CD4-positive, alpha-beta T cell treated with Interleukin-21 for 1 hour (primary cell): ENCODE data around the gene DHRS12.
"Not testable (repeated sequence)": the region's sequence is repeated elsewhere in the genome, so short reads cannot be mapped to it uniquely, and the experiment has no call there.

Experiments
- DNase-seq: peaks from one replicate; pipeline ENCODE4 v3.0.0-alpha.2; 2020

The DHRS12 gene

DNA sequence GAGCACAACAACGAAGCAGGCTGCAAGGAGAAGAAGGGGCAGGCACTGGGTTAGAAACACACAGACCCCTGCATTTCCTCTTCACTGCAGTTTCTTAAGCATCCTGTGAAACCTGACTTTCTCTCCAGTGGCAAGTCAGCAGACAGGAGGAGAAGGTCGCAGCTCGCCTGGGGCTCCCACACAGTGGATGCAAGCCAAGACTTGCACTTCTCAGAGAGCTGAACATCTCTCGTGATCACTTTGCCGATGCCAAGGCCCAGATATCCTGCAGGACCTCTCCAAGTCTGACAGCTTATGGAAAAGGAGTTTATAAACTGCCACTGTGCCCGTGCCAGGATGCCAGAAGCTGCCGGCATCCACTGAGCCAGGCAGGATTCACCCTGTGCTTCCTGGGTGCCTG, 22.6 kb upstream of the DHRS12 start:
- DNase-seq = no peak

DNA sequence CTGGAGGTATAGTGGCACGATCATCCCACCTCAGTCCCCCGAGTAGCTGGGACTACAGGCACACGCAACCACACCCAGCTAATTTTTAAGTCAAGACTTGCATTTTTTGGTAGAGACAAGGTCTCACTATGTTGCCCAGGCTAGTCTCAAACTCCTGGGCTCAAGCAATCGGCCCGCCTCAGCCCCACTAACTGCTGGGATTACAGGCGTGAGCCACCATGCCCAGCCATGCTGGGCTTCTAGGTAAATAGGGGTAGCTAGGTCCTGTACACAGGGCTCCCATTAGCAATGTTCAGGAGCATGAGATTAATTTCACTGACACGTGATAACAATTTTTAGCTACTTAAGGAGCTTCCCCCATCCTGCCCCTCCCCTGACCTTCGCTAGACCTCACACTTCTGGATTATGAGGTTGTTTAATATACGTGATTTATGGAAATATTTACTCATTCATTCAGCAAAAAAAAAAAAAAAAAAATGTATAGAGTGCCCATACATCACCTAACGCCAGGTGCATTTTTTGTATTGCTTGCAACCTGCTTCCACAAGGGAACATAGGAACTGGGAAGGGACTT, 21.8 kb upstream of the DHRS12 start:
- DNase-seq = no peak

DNA sequence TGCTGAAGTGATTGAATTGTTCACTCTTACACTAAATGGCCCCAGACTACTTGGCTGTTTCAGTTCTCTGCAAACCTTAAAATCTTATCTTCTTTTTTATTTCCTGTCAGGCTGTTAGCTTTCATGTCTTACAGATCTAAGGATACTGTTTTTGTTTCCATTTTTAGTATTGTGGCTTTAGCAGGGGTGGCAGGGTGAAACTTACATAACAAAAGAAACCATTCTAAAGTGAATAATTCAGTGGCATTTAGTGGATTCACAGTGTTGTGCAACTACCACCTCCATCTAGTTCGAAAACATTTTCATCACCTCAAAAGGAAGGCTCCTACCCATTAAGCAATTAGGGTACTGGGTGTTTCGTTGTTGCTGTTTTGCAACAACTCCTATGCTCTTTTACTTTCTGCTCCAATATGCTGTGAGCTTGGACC, 21.2 kb upstream of the DHRS12 start:
- peak; percentile 73 for DNase-seq

DNA sequence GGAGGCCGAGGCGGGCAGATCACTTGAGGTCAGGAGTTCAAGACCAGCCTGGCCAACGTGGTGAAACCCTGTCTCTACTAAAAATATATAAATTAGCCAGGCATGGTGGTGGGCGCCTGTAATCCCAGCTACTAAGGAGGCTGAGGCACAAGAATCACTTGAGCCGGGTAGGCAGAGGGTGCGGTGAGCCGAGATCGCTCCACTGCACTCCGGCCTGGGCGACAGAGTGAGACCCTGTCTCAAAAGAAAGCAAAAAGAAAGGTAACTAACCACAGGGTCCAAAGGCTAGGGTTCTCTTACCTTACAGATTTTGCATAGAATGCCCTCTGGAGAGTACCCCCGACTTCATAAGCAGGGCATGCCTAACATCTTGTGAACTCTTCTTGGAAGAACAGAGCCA, 20.7 kb upstream of the DHRS12 start:
- DNase-seq = not testable (repeated sequence)

DNA sequence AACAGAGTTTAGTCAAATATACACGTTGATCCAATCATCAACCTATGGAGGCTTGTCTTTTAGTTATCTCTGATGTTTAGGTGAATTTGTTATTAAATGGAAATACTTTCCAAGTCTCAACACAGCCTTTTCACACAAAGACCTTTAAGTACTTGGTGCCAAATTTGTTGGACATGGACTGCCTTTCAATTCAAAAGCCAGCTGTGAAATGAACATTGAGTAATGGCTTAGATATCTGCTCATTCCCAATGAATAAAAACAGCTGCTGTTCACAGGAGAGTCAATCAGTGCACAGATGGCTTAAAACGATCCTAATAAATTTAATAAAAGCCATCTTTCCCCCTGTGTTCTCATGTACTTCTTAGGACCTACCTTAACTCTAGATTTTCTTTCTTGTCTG, 19.9 kb upstream of the DHRS12 start:
- no peak for DNase-seq

DNA sequence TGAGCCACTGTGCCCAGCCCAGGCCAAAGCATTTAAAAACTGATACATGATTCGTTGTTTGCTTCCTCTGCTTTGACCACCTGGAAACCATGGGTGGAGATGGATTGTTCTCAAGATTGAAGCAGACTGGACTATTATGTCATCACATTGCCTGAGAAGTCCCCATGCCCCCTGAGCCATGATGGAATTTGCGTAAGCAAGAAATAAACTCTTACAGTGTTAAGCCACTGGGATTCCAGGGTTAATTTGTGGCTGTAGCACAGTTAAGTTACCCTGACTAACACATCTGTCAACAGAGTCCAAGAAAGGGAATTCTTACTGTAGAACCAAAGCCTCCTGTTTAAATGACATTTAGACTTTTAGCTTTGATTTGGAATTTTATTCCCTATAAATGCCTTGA, 19.4 kb upstream of the DHRS12 start:
- no peak for DNase-seq

DNA sequence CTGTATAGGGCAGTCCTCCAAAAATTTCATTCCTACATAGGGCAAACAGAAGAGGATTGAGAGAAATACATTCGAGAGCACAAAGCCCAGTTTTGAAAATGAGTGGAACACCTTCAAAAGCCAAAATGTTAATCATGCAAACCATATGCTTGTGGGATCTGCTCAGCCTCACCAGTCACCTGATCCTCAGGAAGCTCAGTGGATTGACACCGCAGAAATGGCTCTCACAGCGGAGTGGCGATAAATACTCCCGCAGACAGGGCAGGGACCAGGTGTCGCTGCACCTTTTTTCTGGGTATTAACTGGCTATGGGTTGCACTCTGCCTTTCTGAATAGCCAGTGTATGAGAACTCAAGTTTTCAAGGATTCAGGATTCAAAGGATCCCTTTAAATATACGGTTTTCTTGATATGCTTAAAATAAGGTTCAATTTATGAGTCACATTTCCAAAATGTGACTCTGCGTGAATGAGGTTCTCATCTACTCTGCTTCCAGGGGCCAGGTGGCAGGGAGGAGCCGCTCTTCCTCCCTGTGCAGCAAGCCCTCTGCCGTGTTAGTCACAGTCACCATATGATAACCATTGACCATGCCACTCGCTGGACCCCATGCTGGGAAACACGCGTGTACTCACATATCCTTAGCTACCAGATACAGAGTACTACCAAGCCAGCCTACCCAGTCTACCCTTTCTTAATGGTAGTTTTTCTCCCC, 18.3 kb upstream of the DHRS12 start:
- DNase-seq = peak; percentile 43

DNA sequence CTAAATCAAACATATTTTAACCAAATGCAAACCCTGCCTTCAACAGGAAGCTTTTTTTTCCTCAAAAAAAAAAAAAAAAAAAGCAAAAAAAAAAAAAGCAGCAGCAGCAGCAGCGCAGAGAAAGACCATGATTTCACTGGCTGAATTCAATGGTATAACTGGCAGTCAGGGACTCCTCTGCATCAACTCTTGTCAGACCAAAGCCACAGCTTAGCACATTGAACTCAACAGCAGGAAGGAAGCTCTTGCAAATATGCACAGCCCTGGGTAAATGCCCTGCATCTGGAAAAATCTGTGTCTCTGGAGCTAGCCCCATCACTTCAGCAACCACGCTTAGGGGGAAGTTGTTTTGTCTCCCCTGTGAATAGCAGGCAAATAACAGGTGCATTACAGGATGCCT, 17.6 kb upstream of the DHRS12 start:
- peak; percentile 61 for DNase-seq

DNA sequence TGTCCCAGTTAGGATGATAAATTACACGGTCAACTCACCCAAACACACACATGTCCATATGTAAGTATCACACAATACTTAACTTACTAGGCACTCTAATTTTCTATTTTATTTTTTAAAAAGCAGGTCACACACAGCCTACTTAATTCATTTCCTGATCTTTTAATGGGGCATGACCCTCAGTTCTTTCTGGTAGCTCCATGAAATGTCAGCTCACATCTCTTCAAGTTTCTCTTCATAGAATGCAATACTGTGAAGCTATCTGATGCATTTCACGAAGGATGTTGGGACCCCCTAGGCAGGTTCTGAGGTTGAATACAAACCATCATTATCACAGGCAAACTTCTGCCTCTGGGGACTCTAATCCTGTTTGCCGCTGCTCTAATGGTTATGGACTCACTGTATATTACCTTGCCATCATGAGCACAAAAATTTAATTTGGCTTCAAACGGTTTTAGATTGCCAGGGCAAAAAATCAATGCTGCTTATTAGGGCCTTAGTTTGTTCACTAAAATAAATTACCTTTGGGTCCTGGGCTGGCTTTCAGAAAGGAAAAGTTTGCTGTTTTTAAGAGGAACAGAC, 16.1 kb upstream of the DHRS12 start:
- DNase-seq = no peak

DNA sequence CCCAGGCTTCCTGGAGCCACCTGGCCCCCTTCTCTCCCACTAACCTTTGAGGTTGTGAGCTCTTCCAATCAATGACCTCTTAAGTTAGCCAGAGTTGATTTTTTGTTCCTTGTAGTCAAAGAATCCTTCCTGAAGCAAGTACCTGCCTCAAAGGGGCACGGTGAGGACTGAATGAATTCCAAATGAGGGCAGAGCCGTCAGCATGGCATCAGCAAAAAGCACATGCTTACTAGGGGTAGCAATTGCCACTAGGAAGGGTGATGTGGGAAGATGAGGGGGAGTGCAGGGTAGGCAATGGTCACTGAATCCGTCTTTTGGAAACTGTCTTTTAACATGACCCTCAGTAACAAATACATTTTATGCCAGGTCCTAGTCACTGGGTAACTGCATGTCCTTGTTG, 15.6 kb upstream of the DHRS12 start:
- no peak for DNase-seq

DNA sequence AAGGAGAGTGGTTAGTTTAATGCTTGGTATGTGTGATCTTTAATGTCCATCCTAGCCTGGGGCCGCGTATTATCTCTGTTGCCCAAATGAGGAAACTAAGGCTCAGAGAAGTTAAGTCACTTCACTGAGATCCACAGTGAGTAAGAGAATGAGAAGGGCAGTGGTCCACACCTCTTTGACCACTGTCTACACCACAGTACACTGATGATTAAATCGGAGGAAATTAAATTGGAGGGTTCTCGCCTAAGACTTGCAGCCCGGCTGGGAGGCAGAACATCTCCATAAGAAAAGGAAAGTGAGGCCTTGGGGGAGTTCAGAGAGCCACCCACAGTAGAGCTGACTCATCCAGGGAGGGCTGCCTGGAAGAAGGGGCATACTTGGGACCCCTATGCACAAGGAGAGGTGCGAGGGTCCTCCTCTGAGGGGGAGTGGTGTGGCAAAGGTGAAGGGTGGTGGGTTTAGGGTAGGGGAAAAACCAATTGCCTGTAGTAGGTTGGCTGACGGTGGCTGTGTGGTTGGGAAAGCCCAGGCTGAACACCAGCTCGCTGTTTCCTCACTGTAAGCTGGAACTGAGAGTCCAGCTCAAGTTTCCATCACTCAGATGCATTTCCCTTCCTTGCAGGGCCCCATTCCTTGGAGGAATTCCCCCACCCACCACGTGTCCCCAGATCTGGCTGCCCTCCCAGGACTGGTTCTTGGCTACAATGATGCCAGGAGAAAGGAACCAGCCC, 15.0 kb upstream of the DHRS12 start:
- DNase-seq = peak; percentile 57

DNA sequence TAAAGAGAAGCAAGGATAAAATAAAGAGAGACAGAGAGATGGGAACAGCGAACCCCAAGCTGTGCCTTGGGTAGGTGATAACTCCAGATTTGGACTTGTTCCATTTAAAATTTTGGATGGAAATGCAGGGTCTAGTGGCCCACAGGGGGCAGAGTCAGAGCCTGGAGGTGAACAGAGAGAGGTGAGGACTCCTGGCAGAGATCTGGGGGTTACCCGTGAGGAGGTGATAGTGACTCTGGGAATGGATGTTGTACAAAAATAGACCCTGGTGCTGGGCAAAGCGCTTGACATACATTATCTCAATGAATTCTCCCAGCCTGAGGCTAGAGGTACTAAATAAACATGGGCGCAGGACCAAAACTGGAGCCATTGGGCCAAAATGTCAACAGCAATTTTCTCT, 14.3 kb upstream of the DHRS12 start:
- DNase-seq = no peak

DNA sequence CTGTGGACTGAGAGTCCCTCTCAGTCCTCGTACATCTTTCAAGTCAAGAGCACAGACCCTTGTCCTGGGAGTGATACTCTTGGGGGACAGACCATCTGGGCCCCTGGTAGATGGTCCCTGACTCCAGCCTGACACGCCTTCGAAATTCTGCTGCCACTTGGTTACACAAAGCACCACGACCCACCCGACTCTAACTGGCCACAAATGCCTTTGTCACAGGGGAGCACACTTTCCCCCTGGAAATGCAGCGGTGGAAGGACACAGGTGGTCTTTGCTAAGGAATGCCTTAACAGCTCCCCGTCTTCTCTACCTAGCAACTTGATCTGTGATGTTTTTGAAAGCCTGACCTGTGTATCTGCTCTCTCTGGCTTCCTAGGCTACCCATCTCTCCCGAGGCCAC, 13.8 kb upstream of the DHRS12 start:
- no peak for DNase-seq

DNA sequence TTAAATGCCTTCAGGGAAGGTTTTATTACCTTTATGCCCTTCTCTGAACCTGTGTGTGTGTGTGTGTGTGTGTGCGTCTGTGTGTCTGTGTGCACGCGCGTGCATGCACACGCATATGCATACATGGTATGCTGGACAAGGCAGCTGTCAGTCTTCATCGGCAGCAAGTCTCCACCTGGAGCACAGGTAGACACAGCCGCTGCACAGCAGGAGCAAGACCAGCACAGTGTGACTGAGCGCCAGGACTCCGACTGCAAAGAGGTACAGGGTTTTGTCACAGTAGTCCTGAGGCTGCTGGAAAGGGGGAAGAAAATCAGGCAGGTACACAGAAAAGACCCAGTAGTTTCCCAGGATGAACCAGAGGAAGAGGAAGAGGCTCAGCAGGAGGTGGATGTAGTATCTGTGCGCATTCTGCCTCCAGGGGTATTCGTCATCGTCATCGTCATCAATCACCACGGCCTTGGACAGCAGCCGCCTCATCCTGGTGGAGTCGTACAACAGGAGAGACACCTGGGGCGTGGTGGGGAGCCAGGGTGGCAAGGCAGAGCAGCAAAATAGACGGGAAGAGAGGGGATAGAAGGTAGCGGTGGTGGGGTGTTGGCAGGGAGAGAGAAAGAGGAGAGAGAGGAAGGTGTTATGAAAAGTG, 12.8 kb upstream of the DHRS12 start:
- no peak for DNase-seq

DNA sequence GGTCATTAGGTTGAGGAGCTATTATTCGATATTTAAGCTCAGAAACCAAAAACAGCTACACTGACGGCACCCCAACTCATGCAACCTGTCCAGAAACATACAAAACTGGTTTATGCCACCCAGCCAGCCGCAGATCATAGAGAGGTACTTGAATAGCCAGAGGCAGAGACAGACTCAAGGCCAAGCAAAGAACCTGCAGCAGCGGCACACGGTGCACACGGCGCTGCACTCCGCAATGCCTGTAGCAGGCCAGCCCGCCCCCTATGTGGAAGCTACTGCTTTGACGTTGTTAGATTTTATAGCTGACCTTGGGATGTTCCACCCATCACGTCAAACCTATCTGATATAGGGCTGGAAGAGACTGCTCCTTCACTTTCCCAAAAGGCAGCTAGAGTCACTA, 11.9 kb upstream of the DHRS12 start:
- DNase-seq = no peak

DNA sequence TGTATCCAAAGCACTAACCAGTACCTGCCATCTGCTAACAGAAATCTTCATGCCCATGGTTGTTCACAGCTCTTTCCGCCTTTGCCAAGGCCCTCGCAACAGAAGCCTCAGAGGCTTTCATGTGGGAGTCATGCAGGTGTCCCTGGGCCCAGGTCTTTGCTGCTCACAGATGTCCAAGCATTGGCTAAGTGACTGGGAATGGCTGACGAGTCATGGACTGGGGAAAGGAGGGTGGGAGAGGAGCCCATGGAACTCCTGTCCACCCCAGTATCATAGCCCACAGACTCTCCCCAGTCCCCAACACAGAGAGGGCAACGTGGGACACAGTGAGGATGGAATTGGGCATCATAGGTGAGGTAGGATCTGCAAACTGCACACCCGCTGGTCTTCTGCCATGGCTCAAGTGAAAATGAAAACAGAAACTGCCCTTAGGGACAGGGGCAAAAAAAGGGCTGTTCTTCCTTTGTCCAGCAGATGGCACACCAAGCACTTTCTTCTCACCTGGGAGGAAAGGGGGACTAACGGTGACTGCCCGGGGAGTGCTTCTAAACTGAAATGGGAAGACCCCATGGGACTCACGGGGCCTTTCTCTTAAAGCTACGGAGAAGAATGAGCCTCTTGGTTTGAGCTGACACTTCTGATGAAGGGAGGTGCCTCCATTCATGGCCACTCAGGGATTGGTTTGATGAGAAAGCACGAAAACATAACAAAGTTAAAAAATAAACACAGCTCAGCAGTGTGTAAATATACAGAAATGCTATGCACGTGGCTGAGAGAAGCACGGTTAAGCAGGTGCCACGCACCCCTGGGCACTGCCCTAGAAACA, 11.1 kb upstream of the DHRS12 start:
- DNase-seq = peak; percentile 86

DNA sequence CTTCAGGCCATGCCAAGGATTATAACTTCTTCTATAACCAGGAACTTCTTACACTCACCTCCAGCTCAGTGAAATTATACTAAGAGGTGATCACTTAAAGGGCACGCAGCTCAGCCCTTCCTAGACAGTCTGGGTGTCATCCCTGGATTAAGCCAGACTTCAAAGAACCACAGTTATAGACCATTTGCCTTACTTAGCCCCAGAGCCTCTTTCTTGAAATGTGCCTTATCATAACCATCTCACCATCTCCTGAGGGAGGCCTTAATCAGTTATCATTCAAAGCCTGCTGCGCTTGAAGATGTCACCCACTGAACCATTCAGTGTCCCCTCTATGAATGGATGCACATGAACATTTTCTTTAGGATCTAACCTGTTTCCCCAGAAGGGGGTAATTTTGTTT, 10.1 kb upstream of the DHRS12 start:
- DNase-seq = no peak

DNA sequence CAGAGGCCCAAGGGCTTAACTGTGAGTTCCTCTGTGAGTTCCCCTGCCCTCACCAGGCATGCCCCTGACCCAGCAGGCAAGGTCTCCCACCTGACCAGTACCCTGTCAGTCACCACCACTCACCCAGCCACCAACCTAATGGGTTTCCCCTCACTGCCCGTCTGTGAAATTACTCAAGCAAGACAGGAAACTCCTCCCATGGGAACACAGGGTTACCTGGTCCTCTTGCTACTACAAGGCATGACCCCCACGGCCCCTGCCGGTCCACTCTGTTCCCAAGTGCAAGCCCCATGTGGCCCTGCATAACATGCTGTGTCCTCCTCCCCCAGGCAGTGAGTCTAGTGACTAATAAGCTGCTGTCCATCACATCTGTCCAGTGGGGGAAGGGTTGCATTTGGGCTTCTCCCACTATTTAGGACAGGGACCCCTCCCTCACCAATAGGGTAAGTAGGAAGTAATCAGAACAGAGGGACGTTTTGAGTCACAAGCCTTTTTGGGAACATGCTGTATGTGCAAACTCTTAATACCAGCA, 8.0 kb upstream of the DHRS12 start:
- no peak for DNase-seq

DNA sequence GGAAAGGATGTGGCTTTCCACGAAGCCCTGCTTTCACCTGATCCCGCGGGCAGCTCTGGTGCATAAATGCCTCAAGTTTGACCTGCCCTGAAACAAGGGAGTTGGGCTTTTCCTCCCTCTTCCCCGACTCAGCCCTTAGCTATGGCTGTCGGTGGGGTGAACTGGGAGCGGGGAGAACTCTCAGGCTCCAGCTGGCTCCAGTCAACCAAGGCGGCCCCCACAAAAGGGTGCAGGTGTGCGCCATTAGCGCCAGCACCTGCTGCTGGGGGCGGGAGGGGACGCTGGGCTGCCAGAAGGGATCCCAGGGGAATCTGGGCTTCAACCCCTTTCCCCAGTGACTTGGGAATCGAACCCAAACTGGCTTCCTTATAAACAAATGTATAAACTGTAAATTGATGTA, 7.1 kb upstream of the DHRS12 start:
- no peak for DNase-seq

DNA sequence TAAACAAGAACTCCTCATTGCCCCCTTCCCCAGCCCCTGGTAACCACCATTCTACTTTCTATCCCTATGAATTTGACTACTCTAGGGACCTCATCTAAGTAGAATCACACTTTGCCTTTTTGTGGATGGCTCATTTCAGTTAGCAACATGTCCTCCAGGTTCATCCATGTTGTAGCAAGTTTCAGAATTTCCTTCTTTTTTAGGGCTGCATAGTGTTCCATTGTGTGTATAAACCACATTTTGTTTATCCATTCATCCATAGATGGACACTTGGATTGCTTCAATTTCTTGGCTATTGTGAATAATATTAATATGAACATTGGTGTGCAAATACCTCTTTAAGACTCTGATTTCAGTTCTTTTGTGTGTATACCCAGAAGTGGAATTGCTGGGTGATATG, 4.8 kb upstream of the DHRS12 start:
- no peak for DNase-seq

DNA sequence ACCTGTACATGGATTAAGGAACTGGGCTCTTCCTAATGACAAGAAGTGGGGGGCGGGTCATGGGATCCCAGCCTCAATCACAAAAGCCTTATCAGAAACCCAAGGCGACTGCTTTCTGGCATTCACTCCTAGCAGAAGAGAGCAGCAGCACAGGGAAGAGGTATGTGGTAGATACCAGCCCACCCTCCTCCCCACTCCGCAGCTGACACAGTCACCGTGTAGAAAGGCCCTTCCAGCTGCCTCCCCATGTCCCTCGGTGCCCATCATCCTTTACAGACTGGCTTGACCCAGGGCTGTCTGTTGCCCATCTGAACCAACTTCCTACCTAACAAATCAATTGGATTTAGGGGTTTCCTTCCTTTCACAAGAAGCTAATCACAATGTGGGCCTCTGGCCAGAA, 3.1 kb upstream of the DHRS12 start:
- DNase-seq = no peak

DNA sequence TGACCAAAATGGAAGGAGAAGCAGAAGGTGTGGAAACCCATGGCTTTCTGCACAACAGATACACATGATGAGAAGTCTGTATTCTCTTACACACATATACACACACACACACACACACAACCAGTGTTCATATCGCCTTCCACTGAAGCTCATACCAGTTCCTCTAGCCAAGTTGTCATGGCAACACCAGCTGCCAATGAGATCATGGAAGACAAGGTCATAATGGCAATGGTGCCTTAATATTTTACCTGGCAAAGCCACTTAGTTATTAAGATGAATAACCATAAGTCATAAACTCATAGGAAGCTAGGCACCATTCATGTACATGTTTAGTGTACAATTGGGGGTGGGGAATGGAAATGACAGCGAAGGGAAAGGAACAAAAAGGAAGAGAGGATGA, 2.6 kb upstream of the DHRS12 start:
- DNase-seq = peak; percentile 61
